ENCODE data around the gene SF3A2. TPM values are rescaled to one million over a fixed set of nuclear protein-coding genes. Genes with fewer than 3 reads are reported as not detected.

The SF3A2 gene
- total and polyA plus RNA-seq, 4 donors, result 2.2 to 32.0 (median 13.2) TPM

GRCh38 chr19:2213799-2214198, 22.8 kb upstream of the SF3A2 start:
- no peak for DNase-seq (ENCODE audit: low spot score)
- Histone ChIP-seq H3K27ac (ENCODE audit: low read depth in 1 of 2, low read length in 2 of 2) (no peak overlapping the region), H3K36me3 (ENCODE audit: control insufficient read depth in 4 of 4, insufficient read depth in 3 of 4, low read depth in 1 of 4, low read length in 3 of 4) (peaks cover 13 to 76% (median 23%) of the 10 kb centered on the region in 4 donors), H3K4me1 (ENCODE audit: control insufficient read depth in 4 of 4, insufficient read depth in 4 of 4, low read length in 3 of 4) (no peaks in the 10 kb centered on the region), H3K4me3 (ENCODE audit: low read depth in 1 of 3, low read length in 3 of 3) (no peak overlapping the region), H3K9ac (ENCODE audit: low read depth in 1 of 2, low read length in 2 of 2) (no peak overlapping the region), H3K9me3 (ENCODE audit: control insufficient read depth in 4 of 4, low read length in 3 of 4) (no peaks in the 10 kb centered on the region), H3K27me3 (ENCODE audit: control insufficient read depth in 4 of 4, insufficient read depth in 4 of 4, low read length in 3 of 4) (no peaks in the 10 kb centered on the region)
- TF ChIP-seq CTCF (IDR thresholded peaks at IDR 0.05; ENCODE audit: low read depth, low read length, missing input control), result no peak
- 86% methylated on average over 26 of the region's 26 CpGs for WGBS

GRCh38 chr19:2214251-2214650, 22.4 kb upstream of the SF3A2 start:
- Histone ChIP-seq H3K27ac (ENCODE audit: low read depth in 1 of 2, low read length in 2 of 2) (no peak overlapping the region), H3K9me3 (ENCODE audit: control insufficient read depth in 4 of 4, low read length in 3 of 4) (no peaks in the 10 kb centered on the region), H3K36me3 (ENCODE audit: control insufficient read depth in 4 of 4, insufficient read depth in 3 of 4, low read depth in 1 of 4, low read length in 3 of 4) (peaks cover 13 to 76% (median 23%) of the 10 kb centered on the region in 4 donors), H3K27me3 (ENCODE audit: control insufficient read depth in 4 of 4, insufficient read depth in 4 of 4, low read length in 3 of 4) (no peaks in the 10 kb centered on the region), H3K9ac (ENCODE audit: low read depth in 1 of 2, low read length in 2 of 2) (no peak overlapping the region), H3K4me1 (ENCODE audit: control insufficient read depth in 4 of 4, insufficient read depth in 4 of 4, low read length in 3 of 4) (no peaks in the 10 kb centered on the region), H3K4me3 (ENCODE audit: low read depth in 1 of 3, low read length in 3 of 3) (no peak overlapping the region)
- no peak for DNase-seq (ENCODE audit: low spot score)
- WGBS, result 96% methylated on average over 17 of the region's 17 CpGs
- TF ChIP-seq CTCF (IDR thresholded peaks at IDR 0.05; ENCODE audit: low read depth, low read length, missing input control) (no peak), EGR1 (IDR thresholded peaks at IDR 0.05; ENCODE audit: low read depth in 2 of 2) (no peak), NR2F2 (IDR thresholded peaks at IDR 0.05) (no peak), REST (IDR thresholded peaks at IDR 0.05) (no peak), YY1 (IDR thresholded peaks at IDR 0.05) (no peak), ZBTB33 (IDR thresholded peaks at IDR 0.05) (no peak), RXRA (IDR thresholded peaks at IDR 0.05) (no peak), SP1 (IDR thresholded peaks at IDR 0.05) (no peak), JUND (IDR thresholded peaks at IDR 0.05) (no peak), FOXA2 (IDR thresholded peaks at IDR 0.05) (no peak), GABPA (IDR thresholded peaks at IDR 0.05 in 1 of 2, conservative IDR thresholded peaks at IDR 0.05 in 1 of 2) (no peak), TAF1 (conservative IDR thresholded peaks at IDR 0.05) (no peak)
